H1 (cell line): Measurements from ENCODE around the gene HMCES. TPM values are rescaled to one million over a fixed set of nuclear protein-coding genes. Genes with fewer than 3 reads are reported as not detected.

Experiments
- ATF2 ChIP-seq: IDR thresholded peaks from 2 replicates; pipeline ENCODE4 v1.6.1; 2012; ENCODE audit warnings: low read length, inconsistent platforms
- CBX5 ChIP-seq: fragments of 300-800, 300-1000 bp; sonication (generic); IDR thresholded peaks from 2 replicates; pipeline ENCODE4 v1.7.1; 2016; ENCODE audit warnings: antibody characterized with exemption, low read length, low read depth
- CHD7 ChIP-seq: fragments of 300-600 bp; sonication (generic); IDR thresholded peaks from 2 replicates; pipeline ENCODE4 v1.7.1; 2012; ENCODE audit warnings: low read length, moderate library complexity, mild to moderate bottlenecking, inconsistent platforms; ENCODE audit not compliant: insufficient replicate concordance
- CREB1 ChIP-seq: IDR thresholded peaks from 2 replicates; pipeline ENCODE4 v1.6.1; 2012; ENCODE audit warnings: inconsistent platforms
- GTF2F1 ChIP-seq: IDR thresholded peaks from 2 replicates; pipeline ENCODE4 v1.6.1; 2012; ENCODE audit warnings: low read depth, low read length, improper control_type of control experiment, borderline replicate concordance
- RFX5 ChIP-seq: IDR thresholded peaks from 2 replicates; pipeline ENCODE4 v1.6.1; 2011; ENCODE audit warnings: low read depth, low read length, improper control_type of control experiment, borderline replicate concordance
- SAP30 ChIP-seq: fragments of 300-600 bp; sonication (generic); IDR thresholded peaks from 2 replicates; pipeline ENCODE4 v1.7.1; 2012; ENCODE audit warnings: low read length, moderate library complexity, mild to moderate bottlenecking, inconsistent platforms; ENCODE audit not compliant: insufficient read depth, insufficient replicate concordance
- TEAD4 ChIP-seq: IDR thresholded peaks from 2 replicates; pipeline ENCODE4 v1.6.1; 2012; ENCODE audit warnings: low read depth, low read length, inconsistent platforms, mixed read lengths
- USF2 ChIP-seq: IDR thresholded peaks from 2 replicates; pipeline ENCODE4 v1.6.1; 2011; ENCODE audit warnings: low read length, improper control_type of control experiment
- polyA plus RNA-seq, 7 experiments: library from polyadenylated mRNA; depleted of rRNA in 3 of 7; stranded (reverse) in 5 of 7; unstranded in 2 of 7; fragments of >200 nt in 5 of 7; fragments of 200-250 nt in 2 of 7; gene quantifications; 1 replicate in 5 of 7; 2 replicates in 1 of 7; 4 replicates in 1 of 7; pipeline versions ENCODE4 v1.2.1 to v1.2.3, GENCODE V29; 2011 to 2013; ENCODE audit warnings: missing spikeins in 2 of 7, mixed read lengths in 2 of 7
- total RNA-seq: library from RNA; stranded (reverse); fragmentation: NEBNext Ultra II Directional; extraction: Animal tissue kit (Norgen Biotek cat#: 25700); gene quantifications from 2 replicates; pipeline ENCODE4 v1.2.1, GENCODE V29; 2021

The HMCES gene
- total and polyA plus RNA-seq, 2 of the 8 experiments (the other 6 are each of a cell fraction or from before 2014, with no cell fraction given), result 27.6 to 49.5 TPM

GRCh38 chr3:129321887-129322286, 43.2 kb downstream of the HMCES start (continued):
- TF ChIP-seq CHD7 (no peak), TEAD4 (no peak), USF2 (no peak), CREB1 (no peak), RFX5 (no peak), SAP30 (no peak), GTF2F1 (no peak), ATF2 (no peak), CBX5 (no peak)
